PC-9 (cell line): ENCODE data around the gene GORASP1. TPM values are rescaled to one million over a fixed set of nuclear protein-coding genes. Genes with fewer than 3 reads are reported as not detected.

Experiments
- BruUV-seq: library from RNA; stranded (reverse); fragments of 400-500 nt; replicated peaks from 2 replicates; lab custom pipeline; 2021; lab: Mats Ljungman, UMichigan
- CTCF ChIA-PET: fragments of 300-600 bp; sonication (Branson Sonifier 250); formaldehyde crosslinking; loops from one replicate; lab custom pipeline; 2022; ENCODE audit warnings: antibody characterized with exemption; lab: Charles Lee
- POLR2A ChIA-PET: fragments of 300-600 bp; sonication (Branson Sonifier 250); formaldehyde crosslinking; loops from one replicate; lab custom pipeline; 2022; ENCODE audit warnings: antibody characterized with exemption; ENCODE audit not compliant: unreplicated experiment; lab: Charles Lee
- DNase-seq, 2 experiments: peaks; one replicate each; pipeline versions ENCODE4 v3.0.0 to v3.0.0-alpha.2; 2015 to 2022; ENCODE audit warnings: mixed read lengths in 1 of 2
- H2AFZ ChIP-seq: fragments of 200-600 bp; sonication (generic); 2 replicates; pipeline ENCODE4 v1.8.1; 2017; ENCODE audit warnings: antibody characterized with exemption
- H3F3A ChIP-seq: fragments of 200-600 bp; sonication (generic); 2 replicates; pipeline ENCODE4 v1.8.1; 2017; ENCODE audit warnings: antibody characterized with exemption, mild to moderate bottlenecking, low read depth; ENCODE audit not compliant: insufficient read depth
- H3K27ac ChIP-seq: fragments of 200-600 bp; sonication (generic); 2 replicates; pipeline ENCODE4 v1.6.1; 2016; ENCODE audit warnings: mixed run types
- H3K27me3 ChIP-seq: fragments of 200-600 bp; sonication (generic); 2 replicates; pipeline ENCODE4 v1.6.1; 2016; ENCODE audit warnings: low read depth, mixed run types; ENCODE audit not compliant: insufficient read depth
- H3K36me3 ChIP-seq: fragments of 200-600 bp; sonication (generic); 2 replicates; pipeline ENCODE4 v1.6.1; 2016; ENCODE audit warnings: low read depth, mixed run types
- H3K4me1 ChIP-seq: fragments of 200-600 bp; sonication (generic); replicated peaks from 2 replicates; pipeline ENCODE4 v1.6.1; 2016; ENCODE audit warnings: mixed run types; ENCODE audit not compliant: insufficient read depth
- H3K4me2 ChIP-seq: fragments of 200-600 bp; sonication (generic); 2 replicates; pipeline ENCODE4 v1.6.1; 2017; ENCODE audit warnings: mixed run types
- H3K4me3 ChIP-seq: fragments of 200-600 bp; sonication (generic); 2 replicates; pipeline ENCODE4 v1.6.1; 2016; ENCODE audit warnings: mixed run types
- H3K79me2 ChIP-seq: fragments of 200-600 bp; sonication (generic); 2 replicates; pipeline ENCODE4 v1.6.1; 2017; ENCODE audit warnings: low read depth, mixed run types
- H3K9me2 ChIP-seq: fragments of 200-600 bp; sonication (generic); 2 replicates; pipeline ENCODE4 v1.8.1; 2017; ENCODE audit warnings: mild to moderate bottlenecking; ENCODE audit not compliant: insufficient read depth
- H3K9me3 ChIP-seq: fragments of 200-600 bp; sonication (generic); 2 replicates; pipeline ENCODE4 v1.8.1; 2016; ENCODE audit warnings: low read depth; ENCODE audit not compliant: insufficient read depth
- H4K20me1 ChIP-seq: fragments of 200-600 bp; sonication (generic); 2 replicates; pipeline ENCODE4 v1.8.1; 2017; ENCODE audit not compliant: insufficient read depth
- EZH2 ChIP-seq: fragments of 200-600 bp; sonication (generic); IDR thresholded peaks from 2 replicates; pipeline ENCODE4 v1.8.0; 2017; ENCODE audit warnings: antibody characterized with exemption, low read depth
- intact Hi-C: fragments of 100-400 bp; cut with micrococcal nuclease; formaldehyde crosslinking; loops from one replicate; pipeline ENCODE4 v1.10.0; 2022; ENCODE audit not compliant: unreplicated experiment
- total RNA-seq: library from RNA; stranded (reverse); gene quantifications from 2 replicates; pipeline ENCODE4 v1.2.3, GENCODE V29; 2021
- TF ChIP-seq, protein P1 (sequence below): fragments of 200-600 bp; sonication (generic); conservative IDR thresholded peaks from 2 replicates; pipeline ENCODE4 v1.6.1; 2017; ENCODE audit warnings: mixed run types, antibody characterized with exemption, mild to moderate bottlenecking, moderate library complexity

The GORASP1 gene
- total RNA-seq, 1 experiment from 2014 or later, result 43.4 TPM

DNA sequence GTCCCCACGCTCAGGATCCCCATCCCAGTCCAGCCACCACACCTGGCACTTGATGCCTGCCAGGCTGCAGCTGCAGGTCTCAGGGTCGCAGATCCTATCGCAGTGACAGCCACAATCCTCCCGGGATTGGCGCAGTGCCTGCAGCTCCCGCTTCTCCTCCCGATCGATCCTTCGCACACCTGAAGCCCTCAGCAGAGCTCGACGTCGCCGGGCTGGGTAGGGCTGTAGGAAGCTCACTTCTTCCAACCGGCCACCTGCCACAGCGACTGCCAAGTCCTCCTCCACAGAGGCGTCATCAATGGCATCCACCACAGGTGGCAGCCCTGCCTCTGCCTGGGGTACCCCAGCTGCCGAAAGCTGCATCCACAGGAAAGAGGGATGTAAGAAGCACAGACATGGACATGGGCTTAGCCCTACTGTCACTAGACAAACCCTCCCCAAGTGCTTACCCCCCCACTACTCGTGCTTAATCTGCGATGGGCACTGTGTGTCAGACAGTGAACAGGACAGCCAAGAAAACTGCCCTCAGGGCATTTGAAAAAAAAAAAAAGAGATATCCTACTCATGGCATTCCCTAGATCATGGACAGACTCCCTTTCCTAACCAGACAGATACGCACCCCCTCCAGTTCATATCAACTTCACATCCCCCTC lies 36.8 kb upstream of the GORASP1 start:
- Histone ChIP-seq H3K4me1 (peaks cover 80% of the 10 kb centered on the region), H2AFZ (no peak overlapping the region), H3K27ac (no peak overlapping the region), H3K9me3 (no peaks in the 10 kb centered on the region), H3K4me2 (no peak overlapping the region), H3K27me3 (no peaks in the 10 kb centered on the region), H3K4me3 (no peak overlapping the region), H3K9me2 (no peaks in the 10 kb centered on the region), H3K36me3 (no peaks in the 10 kb centered on the region), H4K20me1 (peaks cover 4% of the 10 kb centered on the region; the same call in 1 of the 2 replicates), H3K79me2 (peaks cover 36% of the 10 kb centered on the region), H3F3A (peaks cover 51% of the 10 kb centered on the region)
- ChIA-PET POLR2A (no interaction called here), CTCF (no interaction called here)
- no peak for DNase-seq
- intact Hi-C loops, result loop anchor here (10.0 kb wide), 1 partner anchor 1199 kb away; no protein-coding TSS in a partner anchor
- TF ChIP-seq, protein P1, sequence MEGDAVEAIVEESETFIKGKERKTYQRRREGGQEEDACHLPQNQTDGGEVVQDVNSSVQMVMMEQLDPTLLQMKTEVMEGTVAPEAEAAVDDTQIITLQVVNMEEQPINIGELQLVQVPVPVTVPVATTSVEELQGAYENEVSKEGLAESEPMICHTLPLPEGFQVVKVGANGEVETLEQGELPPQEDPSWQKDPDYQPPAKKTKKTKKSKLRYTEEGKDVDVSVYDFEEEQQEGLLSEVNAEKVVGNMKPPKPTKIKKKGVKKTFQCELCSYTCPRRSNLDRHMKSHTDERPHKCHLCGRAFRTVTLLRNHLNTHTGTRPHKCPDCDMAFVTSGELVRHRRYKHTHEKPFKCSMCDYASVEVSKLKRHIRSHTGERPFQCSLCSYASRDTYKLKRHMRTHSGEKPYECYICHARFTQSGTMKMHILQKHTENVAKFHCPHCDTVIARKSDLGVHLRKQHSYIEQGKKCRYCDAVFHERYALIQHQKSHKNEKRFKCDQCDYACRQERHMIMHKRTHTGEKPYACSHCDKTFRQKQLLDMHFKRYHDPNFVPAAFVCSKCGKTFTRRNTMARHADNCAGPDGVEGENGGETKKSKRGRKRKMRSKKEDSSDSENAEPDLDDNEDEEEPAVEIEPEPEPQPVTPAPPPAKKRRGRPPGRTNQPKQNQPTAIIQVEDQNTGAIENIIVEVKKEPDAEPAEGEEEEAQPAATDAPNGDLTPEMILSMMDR, result no peak
- TF ChIP-seq EZH2, result no peak
- no TSS peak for BruUV-seq

DNA sequence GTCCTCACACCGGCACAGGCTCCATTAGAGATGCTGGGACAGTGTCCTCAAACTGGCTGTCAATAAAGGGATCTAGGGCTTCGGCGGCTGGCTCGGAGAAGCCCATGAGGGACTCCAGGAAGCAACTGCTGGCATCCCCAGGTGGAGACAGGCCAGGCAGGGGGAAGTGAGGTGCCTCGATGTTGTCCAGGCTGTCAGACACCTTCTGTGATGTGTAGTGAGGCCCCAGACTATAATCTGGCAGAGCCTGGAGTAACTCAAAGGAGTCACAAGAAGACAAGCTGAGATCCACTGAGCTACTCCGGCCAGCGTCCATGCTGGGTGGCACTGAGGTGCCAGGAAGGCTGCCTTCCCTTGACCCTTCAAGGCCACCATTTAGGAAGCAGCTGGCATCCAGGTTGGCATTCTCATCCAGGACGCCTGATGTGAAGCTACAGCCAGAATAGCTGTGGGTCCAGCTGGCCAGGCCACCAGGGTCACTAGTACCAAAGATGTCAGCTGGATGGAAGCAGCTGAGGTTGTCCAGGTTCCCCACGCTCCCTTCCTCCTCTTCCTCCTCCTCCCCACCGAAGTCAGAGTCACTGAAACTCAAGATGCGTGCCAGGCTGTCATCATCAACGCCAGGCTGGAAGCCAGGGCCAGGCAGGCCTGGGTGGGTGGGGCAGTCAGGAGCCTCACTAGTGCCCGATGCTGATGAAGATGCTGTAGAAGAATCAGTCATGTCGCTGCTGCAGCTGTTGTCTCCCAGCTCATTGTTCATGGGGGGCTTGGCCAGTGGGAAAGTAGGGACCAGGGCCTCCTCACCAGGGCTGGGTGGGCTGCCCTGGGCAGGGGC lies 35.8 kb upstream of the GORASP1 start:
- peaks cover 4% of the 10 kb centered on the region; the same call in 1 of the 2 replicates for H4K20me1 ChIP-seq
- ChIA-PET CTCF (no interaction called here), POLR2A (no interaction called here)
- intact Hi-C loops, result loop anchor here (10.0 kb wide), 1 partner anchor 1198 kb away; no protein-coding TSS in a partner anchor
- H3K36me3 ChIP-seq, result no peaks in the 10 kb centered on the region
- H3K27me3 ChIP-seq, result no peaks in the 10 kb centered on the region
- BruUV-seq, result no TSS peak
- H3K4me1 ChIP-seq, result peaks cover 70% of the 10 kb centered on the region
- no peak for TF ChIP-seq EZH2
- TF ChIP-seq, protein P1, result no peak
- no peak overlapping the region for H2AFZ ChIP-seq
- H3K4me3 ChIP-seq, result no peak overlapping the region
- peak overlapping the region; percentile 76 for H3K4me2 ChIP-seq
- H3K9me2 ChIP-seq, result no peaks in the 10 kb centered on the region
- H3K9me3 ChIP-seq, result no peaks in the 10 kb centered on the region
- DNase-seq, result no peak
- peaks cover 48% of the 10 kb centered on the region for H3F3A ChIP-seq
- peak overlapping the region; percentile 76 for H3K27ac ChIP-seq
- H3K79me2 ChIP-seq, result peaks cover 27% of the 10 kb centered on the region

DNA sequence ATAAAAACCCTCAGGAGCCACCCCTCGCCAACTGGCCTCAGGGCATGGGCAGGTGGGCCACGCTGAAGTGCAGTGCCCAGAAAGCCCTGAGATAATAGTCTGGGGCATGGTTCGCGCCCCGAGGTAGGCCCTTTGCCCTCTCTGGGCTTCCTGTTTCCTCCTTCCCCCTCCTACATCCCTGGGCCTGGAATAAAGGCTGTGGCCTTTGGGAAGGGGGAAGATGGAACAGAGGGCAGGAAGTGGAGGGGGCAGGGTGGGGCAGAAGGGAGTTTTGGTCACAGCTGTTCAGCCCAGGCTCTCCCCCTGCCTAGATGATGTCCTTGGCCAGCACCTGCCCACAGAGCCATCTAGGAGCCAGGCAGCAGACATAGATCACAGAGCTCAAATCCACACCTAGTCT lies 34.6 kb upstream of the GORASP1 start:
- peaks cover 16% of the 10 kb centered on the region for H3K79me2 ChIP-seq

More for the DNA sequence above, 34.6 kb upstream of the GORASP1 start:
- TF ChIP-seq, protein P1, result no peak
- TF ChIP-seq EZH2, result no peak
- ChIA-PET CTCF (no interaction called here), POLR2A (interaction anchor here (0.8 to 1.1 kb wide), 2 partner anchors 9 kb away, joined by 4 to 27 read pairs; no protein-coding TSS in a partner anchor)
- BruUV-seq, result no TSS peak
- no peaks in the 10 kb centered on the region for H3K36me3 ChIP-seq
- H3K27ac ChIP-seq, result peak overlapping the region; percentile 76
- H3K4me2 ChIP-seq, result peak overlapping the region; percentile 76
- no peak overlapping the region for H2AFZ ChIP-seq
- peaks cover 58% of the 10 kb centered on the region for H3K4me1 ChIP-seq
- no peaks in the 10 kb centered on the region for H3K27me3 ChIP-seq
- no peaks in the 10 kb centered on the region for H3K9me3 ChIP-seq
- intact Hi-C loops, result loop anchor here (10.0 kb wide), 1 partner anchor 1197 kb away; no protein-coding TSS in a partner anchor
- H3K9me2 ChIP-seq, result no peaks in the 10 kb centered on the region
- DNase-seq, result no peak
- peaks cover 42% of the 10 kb centered on the region for H3F3A ChIP-seq
- peaks cover 4% of the 10 kb centered on the region; the same call in 1 of the 2 replicates for H4K20me1 ChIP-seq
- no peak overlapping the region; the same call in 1 of the 2 replicates for H3K4me3 ChIP-seq
